B cell (primary cell): Measurements from ENCODE around the gene RBBP7.

Experiments
- CTCF ChIP-seq: fragments of 200-600 bp; IDR thresholded peaks from one replicate; pipeline ENCODE4 v1.8.0; 2022; ENCODE audit warnings: antibody characterized with exemption, mild to moderate bottlenecking
- EZH2 ChIP-seq: IDR thresholded peaks from 2 replicates; pipeline ENCODE4 v1.6.1; 2012; ENCODE audit warnings: borderline replicate concordance, low read depth, mild to moderate bottlenecking, moderate library complexity, low read length; ENCODE audit not compliant: insufficient read depth, poor library complexity, severe bottlenecking

DNA sequence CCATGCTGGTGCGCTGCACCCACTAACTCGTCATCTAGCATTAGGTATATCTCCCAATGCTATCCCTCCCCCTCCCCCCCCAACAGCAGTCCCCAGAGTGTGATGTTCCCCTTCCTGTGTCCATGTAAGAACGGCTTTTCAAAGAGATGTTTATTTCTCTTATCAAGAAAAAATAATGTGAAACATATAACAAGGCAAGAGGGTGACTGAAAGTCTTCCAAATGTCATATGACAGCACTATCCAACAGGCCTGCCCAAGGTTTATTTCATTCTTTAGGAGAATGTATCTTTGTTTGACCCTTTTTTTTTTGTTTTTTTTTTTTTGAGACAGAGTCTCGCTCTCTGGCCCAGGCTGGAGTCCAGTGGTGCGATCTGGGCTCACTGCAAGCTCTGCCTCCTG lies 46.4 kb upstream of the RBBP7 start:
- TF ChIP-seq EZH2 = no peak
- no peak for TF ChIP-seq CTCF
